DMS53 treated with DMSO at 0.1 percent for 48 hours (cell line): ENCODE data around the gene BLMH.

Source experiments
- DNase-seq: peaks from one replicate; lab custom pipeline; 2025; ENCODE audit not compliant: unreplicated experiment; lab: John Stamatoyannopoulos, UW

The BLMH gene, protein sequence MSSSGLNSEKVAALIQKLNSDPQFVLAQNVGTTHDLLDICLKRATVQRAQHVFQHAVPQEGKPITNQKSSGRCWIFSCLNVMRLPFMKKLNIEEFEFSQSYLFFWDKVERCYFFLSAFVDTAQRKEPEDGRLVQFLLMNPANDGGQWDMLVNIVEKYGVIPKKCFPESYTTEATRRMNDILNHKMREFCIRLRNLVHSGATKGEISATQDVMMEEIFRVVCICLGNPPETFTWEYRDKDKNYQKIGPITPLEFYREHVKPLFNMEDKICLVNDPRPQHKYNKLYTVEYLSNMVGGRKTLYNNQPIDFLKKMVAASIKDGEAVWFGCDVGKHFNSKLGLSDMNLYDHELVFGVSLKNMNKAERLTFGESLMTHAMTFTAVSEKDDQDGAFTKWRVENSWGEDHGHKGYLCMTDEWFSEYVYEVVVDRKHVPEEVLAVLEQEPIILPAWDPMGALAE

DNA sequence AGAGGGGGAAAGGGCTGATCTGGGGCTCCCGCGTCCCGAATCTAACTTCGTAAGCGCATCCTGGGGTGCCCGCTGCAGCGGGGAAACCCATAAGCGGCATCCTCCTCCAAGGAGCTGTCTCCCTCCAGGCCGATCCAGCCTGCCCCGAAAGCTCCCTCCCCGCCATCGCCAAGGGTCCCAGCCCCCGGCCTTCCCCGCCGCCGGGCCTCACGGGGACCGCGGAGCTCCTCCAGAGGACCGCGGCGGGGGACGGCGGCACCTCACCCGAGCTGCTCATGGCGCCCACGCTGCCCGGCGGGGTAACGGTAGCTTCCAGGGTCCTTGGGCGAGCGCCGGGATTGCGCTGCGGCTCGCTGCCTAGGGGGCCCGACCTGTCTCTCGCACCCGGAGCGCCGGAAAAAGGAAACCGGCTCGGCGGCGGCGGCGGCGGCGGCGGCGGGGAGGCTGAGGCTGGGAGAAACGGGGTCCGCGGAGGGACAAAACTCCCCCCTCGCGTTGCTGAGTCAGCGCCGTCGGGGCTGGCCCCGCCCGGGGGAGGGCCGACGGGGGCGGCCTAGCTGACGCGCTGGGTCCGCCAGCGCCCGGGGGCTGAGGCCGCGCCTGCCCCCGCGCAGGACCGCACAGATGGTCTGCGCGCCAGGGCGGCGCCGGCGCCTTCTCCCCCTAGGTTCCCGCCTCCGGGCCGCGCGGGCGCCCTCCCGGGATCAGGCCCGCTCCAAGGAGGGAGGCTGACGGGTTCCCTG lies at the start of gene BLMH:
Gene BLMH (minus strand): TSS at position 402 of the 743 bp plus-strand sequence. CDS start 125 bp downstream, at position 277.
- DNase-seq: peak; percentile 46

DNA sequence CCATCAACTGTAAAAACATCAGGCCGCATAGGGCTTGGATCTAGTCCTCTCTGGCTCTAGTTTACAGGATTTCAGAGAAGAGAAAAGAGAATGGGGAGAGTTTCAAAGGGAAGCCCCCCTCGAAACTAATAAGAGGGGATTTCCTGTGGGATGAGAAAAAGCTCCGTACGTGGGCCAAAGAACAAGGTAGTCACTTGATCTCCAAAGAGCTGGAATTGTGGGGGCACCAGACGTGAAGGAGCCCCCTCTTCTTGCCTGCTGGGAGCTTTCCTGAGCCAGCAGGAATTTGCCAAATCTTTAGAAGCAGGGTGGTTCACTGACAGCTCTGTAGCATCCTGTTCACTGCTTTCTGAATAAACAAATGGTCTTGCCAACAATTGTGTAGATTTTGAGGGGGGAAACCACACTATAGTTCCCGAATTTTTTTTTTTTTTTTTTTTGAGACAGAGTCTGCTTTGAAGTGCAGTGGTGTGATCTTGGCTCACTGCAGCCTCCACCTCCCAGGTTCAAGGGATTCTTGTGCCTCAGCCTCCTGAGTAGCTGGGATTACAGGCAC lies 49.1 kb upstream of the BLMH start:
- DNase-seq: no peak

DNA sequence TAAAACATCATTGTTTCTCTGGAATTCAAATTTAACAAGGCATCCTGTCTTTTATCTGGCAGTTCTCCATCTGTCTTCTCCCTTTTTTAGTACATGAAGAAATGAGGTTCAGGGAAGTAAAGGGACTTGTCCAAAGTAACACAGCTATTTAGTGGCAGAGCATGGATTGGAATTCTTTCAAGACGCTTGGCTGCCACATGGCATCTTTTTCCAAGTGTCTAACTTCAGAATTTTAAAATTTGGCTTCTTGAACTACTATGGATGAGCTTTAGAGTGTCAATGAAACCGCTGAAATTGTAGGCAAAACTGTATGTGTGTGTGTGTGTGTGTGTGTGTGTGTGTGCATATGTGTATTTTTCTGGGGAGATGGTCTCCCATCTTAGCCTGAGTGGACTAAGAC lies 47.3 kb upstream of the BLMH start:
- no peak for DNase-seq

DNA sequence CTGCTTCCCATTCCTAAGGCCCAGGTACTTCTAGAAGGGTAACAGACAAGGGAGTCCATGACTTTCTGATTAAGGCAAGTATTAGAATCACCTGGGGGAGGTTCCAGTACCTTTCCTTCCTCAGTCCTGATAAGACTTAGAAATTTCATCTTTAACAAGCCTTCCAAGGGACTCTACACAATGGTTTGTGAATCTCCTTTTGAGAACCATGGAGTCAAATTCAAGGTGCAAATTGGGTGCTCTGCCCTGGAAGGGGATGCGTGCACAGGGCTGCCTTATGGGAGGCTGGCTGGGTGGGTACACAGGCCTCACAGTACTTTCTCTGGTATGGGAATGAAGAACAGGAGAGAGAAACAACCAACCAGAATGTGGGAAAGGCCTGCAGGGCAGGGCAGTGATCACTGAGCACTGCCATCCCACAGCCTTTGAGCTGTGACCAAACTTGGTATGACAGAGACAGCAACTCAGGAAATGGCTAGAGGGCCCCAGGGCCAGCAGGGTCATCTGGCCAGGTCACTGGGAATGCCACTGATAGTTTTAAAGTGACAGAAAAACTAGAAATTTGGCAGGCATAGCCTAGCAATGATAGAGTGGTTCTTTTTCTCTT lies 45.8 kb upstream of the BLMH start:
- no peak for DNase-seq

DNA sequence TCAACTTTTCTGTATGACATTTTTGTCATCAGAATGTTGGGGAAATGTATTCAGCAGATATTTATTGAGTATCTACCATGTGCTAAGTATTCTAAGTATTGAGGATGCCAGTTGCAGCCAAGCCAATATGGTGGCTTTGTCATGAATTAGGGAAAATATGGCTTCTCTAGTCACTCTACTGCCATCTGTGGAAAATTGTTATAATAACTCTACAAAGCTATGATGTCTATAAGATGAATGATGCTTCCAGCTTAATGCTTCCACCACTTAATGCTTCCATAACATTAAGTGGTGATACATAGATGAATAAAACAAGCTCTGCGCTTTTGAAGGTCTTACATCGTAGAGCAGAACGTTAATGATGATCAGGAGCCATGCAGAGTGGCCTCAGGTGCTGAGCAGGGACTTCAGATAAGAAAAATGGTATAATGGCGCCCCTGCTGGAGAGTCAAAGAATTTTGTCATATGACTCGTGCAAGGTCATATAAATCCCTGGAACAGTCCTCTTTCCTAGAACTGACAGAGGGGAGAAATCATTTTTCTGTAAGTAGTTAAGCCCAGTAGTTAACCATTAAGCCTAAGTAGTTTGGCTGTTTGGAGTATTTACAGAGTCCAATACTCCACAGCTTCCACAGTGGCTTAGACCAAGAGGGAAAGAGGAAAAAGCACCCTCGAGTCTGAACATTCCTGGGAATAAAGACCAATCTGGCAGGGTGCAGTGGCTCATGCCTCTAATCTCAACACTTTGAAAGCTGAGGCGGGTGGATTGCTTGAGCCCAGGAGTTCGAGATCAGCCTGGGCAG lies 44.8 kb upstream of the BLMH start:
- DNase-seq: peak; percentile 92

DNA sequence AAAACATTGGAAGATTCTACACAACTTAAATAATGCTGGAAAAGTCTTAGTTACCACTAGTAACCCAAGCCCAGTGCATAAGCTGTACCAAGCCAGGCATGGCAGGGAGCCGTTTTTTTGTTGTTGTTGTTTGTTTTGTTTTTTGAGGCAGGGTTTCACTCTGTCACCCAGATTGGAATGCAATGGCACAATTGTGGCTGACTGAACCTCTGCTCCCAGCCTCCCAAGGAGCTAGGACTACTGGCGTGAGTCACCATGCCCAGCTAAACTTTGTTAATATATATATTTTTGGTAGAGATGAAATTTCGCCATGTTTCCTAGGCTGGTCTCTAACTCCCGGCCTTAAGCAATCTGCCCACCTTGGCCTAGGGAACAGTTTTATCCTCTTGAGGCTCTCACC lies 42.7 kb upstream of the BLMH start:
- DNase-seq: no peak

DNA sequence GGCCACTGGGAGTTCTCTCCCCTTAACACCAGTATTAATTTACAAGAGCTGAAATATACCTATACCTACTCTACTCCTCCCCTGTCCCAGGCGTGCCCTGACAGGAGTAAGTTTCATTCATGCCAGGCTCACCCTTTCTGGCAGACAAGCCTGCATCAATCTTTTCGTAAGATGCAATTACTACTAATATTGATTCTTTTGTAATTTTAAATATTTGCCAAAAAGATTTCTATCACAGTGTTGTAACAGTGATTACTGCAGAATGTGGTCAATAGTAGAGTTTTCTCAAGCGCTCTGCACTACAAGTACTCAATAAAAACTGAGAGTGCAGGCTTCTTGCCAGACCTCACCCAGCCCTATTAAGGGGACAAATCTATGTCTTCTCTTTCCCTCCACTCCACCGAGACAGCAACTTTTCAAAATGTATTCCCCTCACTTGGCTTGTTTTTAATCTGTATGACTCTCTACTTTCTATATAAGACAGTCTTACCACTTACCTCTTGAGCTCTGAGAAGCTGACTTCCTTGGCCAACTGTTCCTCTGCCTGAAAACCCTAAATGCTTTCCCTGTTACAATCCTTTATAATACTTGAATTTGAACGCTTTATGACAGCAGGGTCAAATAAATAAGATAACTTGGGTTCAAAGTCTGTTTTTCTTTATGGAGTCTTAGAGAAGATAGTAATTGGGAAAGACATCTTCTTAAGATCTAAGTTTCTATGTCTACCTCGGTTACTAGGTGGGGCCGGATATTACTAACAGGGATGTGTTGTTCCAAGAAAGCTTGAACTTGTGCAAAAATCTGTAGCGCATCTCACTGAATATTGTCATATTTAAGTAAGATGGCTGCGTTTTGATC lies 42.0 kb upstream of the BLMH start, which contains the start of gene TMIGD1:
Gene TMIGD1 (minus strand): TSS at position 555 of the 858 bp plus-strand sequence. CDS start 1,924 bp downstream, outside the sequence.
- DNase-seq: no peak

DNA sequence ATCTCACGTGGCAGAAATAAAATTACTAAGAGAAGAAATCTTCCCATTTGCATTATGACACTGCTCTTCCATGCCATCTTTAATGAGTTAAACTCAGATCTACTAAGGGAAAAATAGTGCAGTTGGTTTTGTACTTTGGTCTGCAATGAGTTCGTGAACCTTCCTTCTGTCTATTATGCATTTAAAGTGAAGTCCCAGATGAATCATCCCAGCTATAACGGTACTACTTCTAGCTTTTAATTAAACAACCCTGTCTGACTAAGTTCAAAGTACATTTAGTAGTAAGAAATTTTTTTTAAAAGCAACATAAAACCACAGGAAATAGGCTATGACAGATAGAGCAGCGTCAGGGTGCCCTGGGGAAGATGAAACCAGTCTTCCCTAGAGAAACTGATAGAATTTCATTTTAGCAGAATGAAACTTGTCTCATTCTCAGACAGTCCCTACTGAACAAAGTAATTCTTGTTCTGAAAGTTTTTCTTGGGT lies 40.4 kb upstream of the BLMH start:
- DNase-seq: no peak

DNA sequence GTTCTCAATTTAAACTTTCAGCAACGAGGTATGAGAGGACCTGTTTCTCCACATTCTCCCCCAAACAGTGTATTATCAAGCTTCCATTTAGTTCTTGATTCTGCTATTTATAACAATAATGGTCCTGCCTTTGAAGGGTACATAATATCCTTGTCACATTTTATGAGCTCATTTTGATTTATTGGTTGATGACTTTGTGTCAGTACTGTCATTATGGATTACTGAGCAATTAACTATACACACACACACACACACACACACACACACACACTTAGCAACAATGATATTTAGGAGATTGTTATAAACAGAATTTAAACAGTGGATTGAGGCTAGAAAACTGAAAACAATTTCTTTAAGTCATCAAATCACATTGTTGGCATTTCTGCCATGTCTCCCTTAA lies 35.1 kb upstream of the BLMH start:
- DNase-seq: no peak

DNA sequence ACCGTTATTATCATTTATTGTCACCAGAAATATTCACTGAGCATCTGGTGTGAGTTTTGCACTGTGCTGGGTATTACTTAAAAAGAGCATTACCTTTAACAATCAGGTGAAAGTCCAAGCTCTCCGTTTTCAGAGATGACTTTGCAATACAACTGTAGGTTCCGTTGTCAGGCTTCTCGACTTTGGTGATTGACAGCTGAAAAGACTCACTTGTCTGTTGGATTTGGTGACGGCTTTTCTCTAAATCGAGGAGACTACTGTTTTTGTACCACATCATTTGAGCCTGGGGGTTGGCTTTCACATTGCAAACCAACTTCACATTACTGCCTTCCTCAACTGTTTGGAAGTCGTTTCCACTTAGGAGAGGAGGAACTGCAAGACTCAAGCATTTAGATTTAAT lies 33.0 kb upstream of the BLMH start:
- no peak for DNase-seq

DNA sequence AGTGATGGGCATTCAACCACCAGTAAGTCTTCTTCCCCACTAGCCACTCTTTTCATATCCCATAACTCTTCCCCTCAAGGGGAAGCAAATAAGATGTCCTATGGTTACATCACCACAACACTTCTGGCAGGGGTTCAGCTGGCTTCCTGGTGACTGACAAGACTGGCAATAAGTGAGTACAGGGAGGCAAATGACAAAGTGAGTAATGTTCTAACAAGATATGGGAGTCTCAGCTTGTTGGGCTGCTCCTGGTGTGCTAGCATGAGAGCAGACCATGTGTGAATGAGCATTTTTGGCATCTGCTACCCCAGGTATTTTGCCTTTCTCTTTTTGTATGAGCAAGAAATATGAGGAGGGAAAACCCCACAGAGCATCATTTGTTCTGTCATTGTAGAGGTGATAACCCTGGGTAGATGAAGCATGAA lies 32.2 kb upstream of the BLMH start:
- peak; percentile 21 for DNase-seq

DNA sequence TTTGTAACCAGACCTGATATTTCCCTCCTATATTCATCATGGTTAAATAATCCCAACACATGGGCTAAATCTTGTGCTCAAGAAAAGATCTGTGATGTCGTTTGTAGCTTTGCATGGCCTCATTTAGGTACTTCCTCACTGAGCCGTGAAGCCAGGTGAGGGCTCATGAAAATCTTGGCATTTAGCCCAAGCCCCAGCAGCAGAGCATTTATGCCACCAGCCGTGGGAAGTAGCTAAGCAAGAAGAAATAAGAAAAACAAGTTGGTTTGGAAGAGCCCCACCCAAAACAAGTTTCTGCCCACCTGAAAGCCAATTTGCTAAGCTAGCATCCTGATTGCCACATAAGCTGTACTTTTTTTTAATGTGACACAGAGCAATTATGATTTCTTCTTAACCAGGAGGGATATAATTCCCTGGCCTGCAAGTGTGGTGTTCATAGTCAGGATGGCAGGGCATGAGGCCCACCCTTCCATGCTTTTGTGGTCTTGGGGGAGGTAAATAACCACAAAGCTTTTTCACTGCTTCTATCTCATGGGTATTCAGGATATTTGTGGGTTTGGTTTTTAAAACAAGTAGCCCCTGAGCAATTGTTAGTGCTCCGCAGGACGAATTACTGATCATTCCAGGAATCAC lies 31.6 kb upstream of the BLMH start:
- peak; percentile 57 for DNase-seq

DNA sequence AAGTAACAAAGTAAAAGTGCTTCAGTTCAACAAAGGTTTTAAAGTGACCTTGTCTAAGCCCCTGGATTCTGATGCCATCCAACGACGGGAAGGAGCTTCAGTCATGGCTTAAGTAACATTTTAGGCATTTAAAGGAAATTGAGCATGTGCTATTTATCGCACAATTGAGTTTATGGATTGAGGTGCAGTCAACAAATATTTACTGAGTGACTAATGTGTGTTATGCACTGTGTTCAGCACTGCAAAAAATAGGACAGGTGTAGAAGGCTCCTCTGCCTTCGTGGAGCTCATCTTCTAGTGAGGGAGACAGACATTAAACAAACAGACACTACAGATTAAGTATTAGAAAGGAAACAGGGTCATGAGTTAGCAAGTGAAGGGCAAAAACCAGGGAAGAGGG lies 29.6 kb upstream of the BLMH start:
- peak; percentile 88 for DNase-seq

DNA sequence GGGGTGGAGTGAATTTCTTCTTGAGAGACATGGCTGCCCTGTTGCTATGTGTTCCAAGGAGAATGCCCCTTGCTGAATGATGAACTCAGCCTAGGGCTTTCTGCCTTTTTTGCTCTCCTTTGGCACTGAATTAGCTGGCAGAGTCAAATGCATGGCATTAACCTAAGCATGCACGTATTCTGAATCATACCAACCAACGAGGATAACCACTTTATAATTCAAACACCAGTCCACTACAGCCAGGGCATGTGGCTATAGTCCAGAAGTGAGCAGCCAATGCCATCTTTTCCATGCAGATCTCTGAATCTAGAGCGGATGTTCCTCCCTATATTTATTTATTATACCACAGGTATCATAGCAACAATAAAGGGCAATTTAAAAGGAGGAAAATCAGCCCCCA lies 26.4 kb upstream of the BLMH start:
- no peak for DNase-seq

DNA sequence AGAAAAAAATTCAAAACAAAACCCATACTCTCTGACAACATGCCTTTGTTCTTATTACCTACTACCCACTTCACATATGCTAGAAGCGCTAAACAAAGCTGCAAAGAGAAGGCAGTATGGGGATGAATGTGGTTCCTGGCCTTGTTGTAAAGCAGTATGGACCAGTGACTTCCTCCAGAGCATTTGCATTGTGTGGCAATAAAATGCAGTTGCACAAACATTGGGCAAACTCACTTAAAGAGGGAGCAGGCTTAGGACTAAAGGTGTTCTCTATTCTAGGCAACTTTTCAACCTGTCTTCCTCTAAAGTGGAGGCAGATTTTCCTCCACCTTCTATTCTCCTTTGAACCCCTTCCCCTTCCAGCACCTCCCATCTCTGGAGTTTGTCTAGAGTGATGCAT lies 25.0 kb upstream of the BLMH start:
- DNase-seq: no peak

DNA sequence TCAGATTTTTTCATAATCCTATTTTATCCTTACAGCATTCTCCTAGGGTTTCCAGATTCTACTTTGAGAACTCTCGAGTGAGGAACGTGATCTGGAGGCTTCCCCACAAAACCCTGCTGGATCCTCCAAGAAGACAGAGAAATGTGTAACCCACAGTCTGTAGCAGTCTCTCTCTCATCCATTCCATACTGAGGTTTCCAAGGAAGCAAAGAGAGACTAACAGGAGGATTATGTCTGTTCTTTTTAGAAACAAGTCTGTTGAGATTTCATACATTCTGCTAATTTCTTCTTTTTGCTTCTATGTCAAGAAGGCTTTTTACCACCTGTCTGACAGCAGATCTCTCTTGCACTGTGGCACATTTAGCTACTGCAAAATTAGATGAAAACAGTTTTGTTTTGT lies 23.4 kb upstream of the BLMH start:
- no peak for DNase-seq

DNA sequence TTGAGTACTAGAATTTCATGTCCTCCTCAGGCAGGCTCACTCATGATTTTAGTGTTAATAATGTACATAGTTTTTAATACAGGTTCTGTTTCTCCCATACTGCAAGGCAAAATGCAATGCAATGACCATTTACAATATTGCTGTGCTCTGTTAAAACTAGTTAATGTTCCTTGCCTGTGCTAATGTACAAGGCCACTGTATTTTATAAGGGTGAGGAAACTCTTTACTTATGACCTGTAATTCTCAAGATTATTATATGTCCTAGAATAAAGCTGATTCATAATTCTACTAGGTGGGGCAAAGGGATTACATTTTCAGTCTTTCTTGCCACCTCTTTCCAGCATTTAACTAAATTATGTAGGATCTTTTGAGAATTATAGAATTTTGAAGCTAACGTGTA lies 22.7 kb upstream of the BLMH start:
- DNase-seq: no peak

DNA sequence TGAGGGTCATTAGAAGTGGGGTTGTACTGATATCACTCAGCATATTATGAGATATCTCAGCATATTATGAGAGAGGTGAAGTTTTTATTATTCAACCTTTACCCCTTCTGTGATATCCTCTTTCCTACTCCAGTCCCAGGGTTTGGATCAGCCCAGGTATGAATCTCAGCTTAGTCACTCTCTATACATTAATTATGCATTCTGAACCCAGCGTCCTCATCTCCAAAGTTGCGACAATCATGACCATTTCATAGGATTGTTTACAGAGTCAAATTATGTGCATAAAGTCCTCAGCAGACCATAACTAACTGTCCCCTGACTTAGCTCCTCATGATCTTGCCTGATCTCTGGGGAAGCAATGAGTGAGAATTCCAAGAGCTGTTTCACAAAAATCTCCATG lies 20.5 kb upstream of the BLMH start:
- no peak for DNase-seq

DNA sequence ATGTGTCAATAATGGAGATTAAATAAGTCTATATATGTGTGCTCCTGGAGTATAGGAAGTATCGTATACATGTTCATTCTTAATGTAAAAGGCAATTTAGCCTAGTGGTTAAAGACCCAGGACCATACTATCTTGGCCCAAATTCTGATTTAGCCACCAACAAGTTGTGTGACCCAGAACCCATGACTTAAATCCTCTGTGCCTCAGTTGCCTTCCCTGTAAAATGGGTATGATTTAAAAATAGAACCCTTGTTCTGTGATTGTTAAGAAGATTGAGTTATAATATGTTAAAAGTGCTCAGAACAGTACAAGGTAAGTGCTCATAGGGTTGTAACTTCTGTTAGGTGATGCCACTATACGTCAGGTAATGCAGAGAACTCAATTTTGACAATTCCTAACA lies 18.8 kb upstream of the BLMH start:
- DNase-seq: no peak
